Activated CD4-positive, alpha-beta T cell treated with anti-CD3 and anti-CD28 coated beads, Interleukin-2, amount 50 U/mL, for 24 hours (primary cell): ENCODE data around the gene SPNS3.

Experiments
- DNase-seq, 2 donors: peaks; one replicate each; pipeline ENCODE4 v3.0.0-alpha.2; 2020; ENCODE audit warnings: low read depth in 1 of 2, low spot score in 1 of 2

The SPNS3 gene

GRCh38 chr17:4525691-4526397, 92.1 kb downstream of the SPNS3 start:
- no peak for DNase-seq

GRCh38 chr17:4527134-4527533, 93.4 kb downstream of the SPNS3 start:
- no peak for DNase-seq

- no peak for DNase-seq
Observed at GRCh38 chr17:4527566-4528125, 93.9 kb downstream of the SPNS3 start.

- DNase-seq = no peak
Observed at GRCh38 chr17:4529533-4530152, 95.9 kb downstream of the SPNS3 start.

GRCh38 chr17:4530799-4531730, 97.3 kb downstream of the SPNS3 start:
- DNase-seq = no peak

- no peak for DNase-seq
Observed at GRCh38 chr17:4531988-4532736, 98.4 kb downstream of the SPNS3 start.

GRCh38 chr17:4532860-4533522, 99.3 kb downstream of the SPNS3 start:
- no peak for DNase-seq

GRCh38 chr17:4533523-4534504, 100.1 kb downstream of the SPNS3 start:
- DNase-seq = no peak

GRCh38 chr17:4534515-4534914, 100.8 kb downstream of the SPNS3 start:
- DNase-seq = no peak

- DNase-seq = no peak
Observed at GRCh38 chr17:4534928-4535666, 101.4 kb downstream of the SPNS3 start.

- no peak for DNase-seq
Observed at GRCh38 chr17:4535667-4536258, 102.0 kb downstream of the SPNS3 start.

GRCh38 chr17:4536259-4536741, 102.6 kb downstream of the SPNS3 start:
- no peak for DNase-seq

GRCh38 chr17:4536742-4537411, 103.1 kb downstream of the SPNS3 start:
- DNase-seq = no peak
